ENCODE data around the gene ADCY3. TPM values are rescaled to one million over a fixed set of nuclear protein-coding genes. Genes with fewer than 3 reads are reported as not detected.

Gene ADCY3
- total RNA-seq, 1 experiment from 2014 or later: 50.3 TPM

DNA sequence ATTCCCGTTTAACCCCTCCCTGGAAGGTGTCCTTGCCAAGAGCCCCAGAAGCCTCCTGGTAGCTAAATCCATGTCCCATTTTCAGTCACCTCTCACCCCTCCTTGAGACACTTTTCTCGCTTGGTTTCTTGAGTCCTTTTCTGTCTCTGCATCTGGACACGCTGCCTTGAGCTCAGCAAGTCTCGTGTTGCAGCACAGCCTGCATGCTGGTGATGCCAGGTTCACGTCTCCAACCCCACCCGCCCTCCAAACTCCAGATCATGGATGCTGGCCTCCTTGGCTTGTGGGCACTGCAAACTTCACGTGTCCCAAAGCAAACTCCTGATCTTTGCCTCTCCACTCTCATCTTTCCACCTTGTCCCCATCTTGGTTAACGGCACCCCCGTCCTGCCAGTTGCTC lies 87.5 kb downstream of the ADCY3 start:
- ChIA-PET CTCF (interaction anchor here (0.5 to 0.7 kb wide), 2 partner anchors 128 to 629 kb away, joined by 3 to 5 read pairs; no protein-coding TSS in a partner anchor), POLR2A (no interaction called here)

DNA sequence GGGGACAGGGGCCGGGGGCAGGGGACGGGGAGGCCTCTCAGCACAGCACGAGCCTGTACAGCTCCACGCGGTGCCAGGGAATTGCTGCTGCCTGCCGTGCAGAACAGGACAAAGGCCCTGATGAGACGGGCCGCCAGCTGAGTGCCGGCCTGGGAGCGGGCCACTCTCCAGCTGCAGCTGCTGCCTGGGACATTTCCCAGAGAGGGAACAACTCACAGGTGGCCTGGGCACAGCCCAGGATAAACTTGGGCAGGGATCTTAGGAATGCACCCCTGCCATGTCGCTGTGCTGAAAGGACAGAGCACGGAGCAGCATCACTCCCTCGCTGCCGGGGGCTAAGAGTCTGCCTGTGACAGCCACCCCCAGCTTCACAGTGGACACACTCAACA lies 88.0 kb downstream of the ADCY3 start:
- CTCF ChIA-PET: interaction anchor here (0.5 to 0.9 kb wide), 2 partner anchors 11 to 629 kb away, joined by 3 read pairs; no protein-coding TSS in a partner anchor

More for the DNA sequence above, 87.5 kb downstream of the ADCY3 start:
- TF ChIP-seq, protein P1, sequence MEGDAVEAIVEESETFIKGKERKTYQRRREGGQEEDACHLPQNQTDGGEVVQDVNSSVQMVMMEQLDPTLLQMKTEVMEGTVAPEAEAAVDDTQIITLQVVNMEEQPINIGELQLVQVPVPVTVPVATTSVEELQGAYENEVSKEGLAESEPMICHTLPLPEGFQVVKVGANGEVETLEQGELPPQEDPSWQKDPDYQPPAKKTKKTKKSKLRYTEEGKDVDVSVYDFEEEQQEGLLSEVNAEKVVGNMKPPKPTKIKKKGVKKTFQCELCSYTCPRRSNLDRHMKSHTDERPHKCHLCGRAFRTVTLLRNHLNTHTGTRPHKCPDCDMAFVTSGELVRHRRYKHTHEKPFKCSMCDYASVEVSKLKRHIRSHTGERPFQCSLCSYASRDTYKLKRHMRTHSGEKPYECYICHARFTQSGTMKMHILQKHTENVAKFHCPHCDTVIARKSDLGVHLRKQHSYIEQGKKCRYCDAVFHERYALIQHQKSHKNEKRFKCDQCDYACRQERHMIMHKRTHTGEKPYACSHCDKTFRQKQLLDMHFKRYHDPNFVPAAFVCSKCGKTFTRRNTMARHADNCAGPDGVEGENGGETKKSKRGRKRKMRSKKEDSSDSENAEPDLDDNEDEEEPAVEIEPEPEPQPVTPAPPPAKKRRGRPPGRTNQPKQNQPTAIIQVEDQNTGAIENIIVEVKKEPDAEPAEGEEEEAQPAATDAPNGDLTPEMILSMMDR (IDR thresholded peaks at IDR 0.05; ENCODE audit: unreplicated experiment): no peak
- BruUV-seq (replicated peaks): no TSS peak
- intact Hi-C loops (cut with micrococcal nuclease): no loop called here
- H3K27me3 Mint-ChIP-seq (ENCODE audit: insufficient read depth, unreplicated experiment): no peaks in the 10 kb centered on the region
- no peak overlapping the region for H3K4me3 Mint-ChIP-seq (ENCODE audit: unreplicated experiment)
- no peaks in the 10 kb centered on the region for H3K4me1 Mint-ChIP-seq (ENCODE audit: insufficient read depth, unreplicated experiment)
- peak overlapping the region; percentile 55 for H3K27ac Mint-ChIP-seq (ENCODE audit: low read depth, unreplicated experiment)
- no peaks in the 10 kb centered on the region for H3K9me3 Mint-ChIP-seq (ENCODE audit: unreplicated experiment)
- no peak for DNase-seq (ENCODE audit: unreplicated experiment)
- H3K36me3 Mint-ChIP-seq (ENCODE audit: insufficient read depth, unreplicated experiment): peaks cover 33% of the 10 kb centered on the region

DNA sequence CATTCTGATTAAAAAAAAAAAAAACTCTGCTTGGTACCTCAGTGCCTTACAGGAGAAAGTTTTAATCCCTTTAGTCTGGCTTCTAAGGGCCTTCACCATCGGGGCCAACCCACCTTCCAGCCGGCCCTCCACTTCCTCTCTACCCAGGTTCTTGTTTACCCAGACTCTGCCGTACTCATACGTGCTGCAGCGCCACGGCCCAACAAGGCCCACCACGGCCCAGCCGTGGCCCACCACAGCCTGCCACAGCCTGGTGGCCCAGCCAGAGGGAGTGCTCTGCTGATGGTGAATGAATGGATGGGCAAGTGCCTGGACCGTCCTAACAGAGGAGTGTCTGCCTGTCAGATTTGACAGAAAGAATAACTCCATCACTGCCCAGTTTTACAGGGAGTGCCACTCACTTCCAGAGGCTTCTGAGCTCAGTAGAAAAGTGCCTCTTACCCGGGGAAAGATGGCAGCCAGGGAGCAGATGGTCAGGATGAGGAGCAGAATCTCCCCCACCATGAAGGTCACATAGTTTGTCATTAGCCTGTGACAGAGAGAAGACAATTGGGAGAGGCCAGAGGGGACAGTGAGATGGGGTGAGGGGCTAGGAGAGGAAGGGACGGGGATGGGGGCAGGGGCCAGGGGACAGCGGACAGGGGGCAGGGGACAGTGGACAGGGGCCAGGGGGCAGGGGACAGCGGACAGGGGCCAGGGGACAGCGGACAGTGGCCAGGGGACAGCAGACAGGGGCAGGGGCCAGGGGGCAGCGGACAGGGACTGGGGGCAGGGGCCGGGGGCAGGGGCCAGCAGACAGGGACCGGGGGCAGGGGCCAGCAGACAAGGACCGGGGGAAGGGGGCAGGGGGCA lies 88.6 kb downstream of the ADCY3 start:
- Mint-ChIP-seq H3K36me3 (ENCODE audit: insufficient read depth, unreplicated experiment) (peaks cover 37% of the 10 kb centered on the region), H3K27me3 (ENCODE audit: insufficient read depth, unreplicated experiment) (no peaks in the 10 kb centered on the region), H3K27ac (ENCODE audit: low read depth, unreplicated experiment) (no peak overlapping the region), H3K9me3 (ENCODE audit: unreplicated experiment) (no peaks in the 10 kb centered on the region), H3K4me1 (ENCODE audit: insufficient read depth, unreplicated experiment) (no peaks in the 10 kb centered on the region), H3K4me3 (ENCODE audit: unreplicated experiment) (no peak overlapping the region)
- POLR2A ChIA-PET: no interaction called here
- intact Hi-C loops (cut with micrococcal nuclease): no loop called here
- DNase-seq (ENCODE audit: unreplicated experiment): no peak
- no TSS peak for BruUV-seq (replicated peaks)
- CTCF ChIA-PET: interaction anchor here (0.9 to 1.8 kb wide), 3 partner anchors 10 to 365 kb away, joined by 3 to 9 read pairs (median 3); no protein-coding TSS in a partner anchor
- TF ChIP-seq, protein P1 (IDR thresholded peaks at IDR 0.05; ENCODE audit: unreplicated experiment): no peak

More for the DNA sequence above, 88.0 kb downstream of the ADCY3 start:
- no peak for DNase-seq (ENCODE audit: unreplicated experiment)
- peaks cover 37% of the 10 kb centered on the region for H3K36me3 Mint-ChIP-seq (ENCODE audit: insufficient read depth, unreplicated experiment)
- no peak overlapping the region for H3K27ac Mint-ChIP-seq (ENCODE audit: low read depth, unreplicated experiment)
- H3K4me1 Mint-ChIP-seq (ENCODE audit: insufficient read depth, unreplicated experiment): no peaks in the 10 kb centered on the region
- intact Hi-C loops (cut with micrococcal nuclease): no loop called here
- no peaks in the 10 kb centered on the region for H3K9me3 Mint-ChIP-seq (ENCODE audit: unreplicated experiment)
- TF ChIP-seq, protein P1 (IDR thresholded peaks at IDR 0.05; ENCODE audit: unreplicated experiment): no peak
- no peaks in the 10 kb centered on the region for H3K27me3 Mint-ChIP-seq (ENCODE audit: insufficient read depth, unreplicated experiment)
- H3K4me3 Mint-ChIP-seq (ENCODE audit: unreplicated experiment): no peak overlapping the region
- no TSS peak for BruUV-seq (replicated peaks)
- POLR2A ChIA-PET: no interaction called here

DNA sequence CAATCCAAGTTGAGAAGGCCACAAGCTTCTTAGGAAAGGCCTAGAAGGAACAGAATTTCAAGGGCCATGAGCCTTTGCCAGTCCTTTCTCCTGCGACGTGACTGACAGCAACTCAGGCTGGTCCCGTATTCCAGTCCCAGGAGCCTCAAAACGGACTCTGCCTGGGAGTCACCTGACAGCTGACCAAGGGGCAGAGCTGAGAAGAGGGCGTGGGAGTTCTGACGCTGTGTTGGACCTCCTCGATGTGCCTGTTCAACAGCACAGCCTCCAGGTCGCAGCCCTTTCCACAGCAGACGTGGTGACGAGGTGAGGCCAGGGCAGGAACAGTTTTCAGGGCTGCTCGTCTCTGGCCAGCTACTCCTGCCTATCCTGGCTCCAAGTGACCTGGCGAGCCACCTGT lies 89.3 kb downstream of the ADCY3 start:
- no peaks in the 10 kb centered on the region for H3K4me1 Mint-ChIP-seq (ENCODE audit: insufficient read depth, unreplicated experiment)
- DNase-seq (ENCODE audit: unreplicated experiment): no peak
- no peaks in the 10 kb centered on the region for H3K9me3 Mint-ChIP-seq (ENCODE audit: unreplicated experiment)
- peaks cover 37% of the 10 kb centered on the region for H3K36me3 Mint-ChIP-seq (ENCODE audit: insufficient read depth, unreplicated experiment)
- intact Hi-C loops (cut with micrococcal nuclease): no loop called here
- no peak overlapping the region for H3K4me3 Mint-ChIP-seq (ENCODE audit: unreplicated experiment)
- no peaks in the 10 kb centered on the region for H3K27me3 Mint-ChIP-seq (ENCODE audit: insufficient read depth, unreplicated experiment)
- CTCF ChIA-PET: interaction anchor here (0.7 to 8.1 kb wide), 4 partner anchors 300 to 421 kb away, joined by 3 to 108 read pairs (median 6); no protein-coding TSS in a partner anchor
- no TSS peak for BruUV-seq (replicated peaks)
- H3K27ac Mint-ChIP-seq (ENCODE audit: low read depth, unreplicated experiment): no peak overlapping the region
- TF ChIP-seq, protein P1 (IDR thresholded peaks at IDR 0.05; ENCODE audit: unreplicated experiment): no peak
- POLR2A ChIA-PET: interaction anchor here (0.6 kb wide), 1 partner anchor 89 kb away, joined by 4 read pairs; the partner anchor contains the start of gene ADCY3
